ENCODE data around the gene PCDHA8. TPM values are rescaled to one million over a fixed set of nuclear protein-coding genes. Genes with fewer than 3 reads are reported as not detected.

The PCDHA8 gene
- total RNA-seq, 1 donor from 2014 or later: 0.12 TPM

Other genes with a start within 250 kb of the PCDHA8 start
- gene CD14, start 208.0 kb upstream of the PCDHA8 start, total RNA-seq: 0.11 and 0.25 TPM in 2 replicates
- gene TMCO6, start 201.7 kb upstream of the PCDHA8 start, total RNA-seq: 9.8 and 12.1 TPM in 2 replicates
- gene NDUFA2, start 193.6 kb upstream of the PCDHA8 start, total RNA-seq: 22.8 and 31.7 TPM in 2 replicates
- 101 and 140 TPM in 2 replicates for gene IK, start 193.4 kb upstream of the PCDHA8 start, total RNA-seq
- gene WDR55, start 176.3 kb upstream of the PCDHA8 start, total RNA-seq: 29.4 and 37.5 TPM in 2 replicates
- 0.12 and 0.33 TPM in 2 replicates for gene DND1, start 167.6 kb upstream of the PCDHA8 start, total RNA-seq
- gene HARS1, start 149.8 kb upstream of the PCDHA8 start, total RNA-seq: 70.7 and 107 TPM in 2 replicates
- 38.0 and 38.8 TPM in 2 replicates for gene HARS2, start 149.7 kb upstream of the PCDHA8 start, total RNA-seq
- gene ZMAT2, start 140.7 kb upstream of the PCDHA8 start, total RNA-seq: 60.6 and 61.1 TPM in 2 replicates
- under 0.01 TPM in 2 replicates for gene PCDHA1, start 55.0 kb upstream of the PCDHA8 start, total RNA-seq
- under 0.01 and 0.11 TPM in 2 replicates for gene PCDHA2, start 46.3 kb upstream of the PCDHA8 start, total RNA-seq
- gene PCDHA3, start 40.1 kb upstream of the PCDHA8 start, total RNA-seq: under 0.01 and 0.25 TPM in 2 replicates
- 0.11 and 0.62 TPM in 2 replicates for gene PCDHA4, start 34.1 kb upstream of the PCDHA8 start, total RNA-seq
- gene PCDHA5, start 19.6 kb upstream of the PCDHA8 start, total RNA-seq: 0.11 and 0.12 TPM in 2 replicates
- gene PCDHA6, start 13.2 kb upstream of the PCDHA8 start, total RNA-seq: 0.77 and 1.4 TPM in 2 replicates
- 0.22 and 0.87 TPM in 2 replicates for gene PCDHA7, start 6.9 kb upstream of the PCDHA8 start, total RNA-seq
- 0.11 and 0.12 TPM in 2 replicates for gene PCDHA9, start 7.2 kb downstream of the PCDHA8 start, total RNA-seq
- gene PCDHA10, start 14.7 kb downstream of the PCDHA8 start, total RNA-seq: 0.33 and 0.37 TPM in 2 replicates
- gene PCDHA11, start 27.8 kb downstream of the PCDHA8 start, total RNA-seq: 0.22 and 0.50 TPM in 2 replicates
- 0.11 and 0.12 TPM in 2 replicates for gene PCDHA12, start 34.1 kb downstream of the PCDHA8 start, total RNA-seq
- under 0.01 and 0.25 TPM in 2 replicates for gene PCDHA13, start 40.9 kb downstream of the PCDHA8 start, total RNA-seq
- 0.11 and 0.25 TPM in 2 replicates for gene PCDHAC1, start 85.1 kb downstream of the PCDHA8 start, total RNA-seq
- 0.55 and 1.9 TPM in 2 replicates for gene PCDHAC2, start 125.3 kb downstream of the PCDHA8 start, total RNA-seq
- gene PCDHB1, start 210.2 kb downstream of the PCDHA8 start, total RNA-seq: not detected in 2 replicates